ENCODE measurements around the gene BCL2. TPM values are rescaled to one million over a fixed set of nuclear protein-coding genes. Genes with fewer than 3 reads are reported as not detected.

The BCL2 gene
- total RNA-seq, 1 experiment from 2014 or later, result 2.9 TPM

- no peaks in the 10 kb centered on the region for H3K9me3 Mint-ChIP-seq (ENCODE audit: low read depth, unreplicated experiment)
- H3K4me3 Mint-ChIP-seq (ENCODE audit: low read depth, unreplicated experiment), result no peak overlapping the region
- TF ChIP-seq, protein P1, sequence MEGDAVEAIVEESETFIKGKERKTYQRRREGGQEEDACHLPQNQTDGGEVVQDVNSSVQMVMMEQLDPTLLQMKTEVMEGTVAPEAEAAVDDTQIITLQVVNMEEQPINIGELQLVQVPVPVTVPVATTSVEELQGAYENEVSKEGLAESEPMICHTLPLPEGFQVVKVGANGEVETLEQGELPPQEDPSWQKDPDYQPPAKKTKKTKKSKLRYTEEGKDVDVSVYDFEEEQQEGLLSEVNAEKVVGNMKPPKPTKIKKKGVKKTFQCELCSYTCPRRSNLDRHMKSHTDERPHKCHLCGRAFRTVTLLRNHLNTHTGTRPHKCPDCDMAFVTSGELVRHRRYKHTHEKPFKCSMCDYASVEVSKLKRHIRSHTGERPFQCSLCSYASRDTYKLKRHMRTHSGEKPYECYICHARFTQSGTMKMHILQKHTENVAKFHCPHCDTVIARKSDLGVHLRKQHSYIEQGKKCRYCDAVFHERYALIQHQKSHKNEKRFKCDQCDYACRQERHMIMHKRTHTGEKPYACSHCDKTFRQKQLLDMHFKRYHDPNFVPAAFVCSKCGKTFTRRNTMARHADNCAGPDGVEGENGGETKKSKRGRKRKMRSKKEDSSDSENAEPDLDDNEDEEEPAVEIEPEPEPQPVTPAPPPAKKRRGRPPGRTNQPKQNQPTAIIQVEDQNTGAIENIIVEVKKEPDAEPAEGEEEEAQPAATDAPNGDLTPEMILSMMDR (IDR thresholded peaks at IDR 0.05; ENCODE audit: unreplicated experiment), result no peak
- intact Hi-C loops (cut with micrococcal nuclease; ENCODE audit: unreplicated experiment), result no loop called here
- peaks cover 13% of the 10 kb centered on the region for H3K36me3 Mint-ChIP-seq (ENCODE audit: insufficient read depth, unreplicated experiment)
- H3K27ac Mint-ChIP-seq (ENCODE audit: unreplicated experiment), result no peak overlapping the region
- H3K4me1 Mint-ChIP-seq (ENCODE audit: low read depth, unreplicated experiment), result peaks cover 12% of the 10 kb centered on the region
- no peak for DNase-seq
- no TSS peak for BruUV-seq (replicated peaks)
- H3K27me3 Mint-ChIP-seq (ENCODE audit: unreplicated experiment), result no peaks in the 10 kb centered on the region
- CTCF ChIA-PET, result interaction anchor here (0.7 kb wide), 1 partner anchor 183 kb away, joined by 5 read pairs; no protein-coding TSS in a partner anchor
Observed at GRCh38 chr18:63326011-63326410, 6.4 kb upstream of the BCL2 start.

GRCh38 chr18:63325086-63325686 lies 5.6 kb upstream of the BCL2 start:
- no TSS peak for BruUV-seq (replicated peaks)
- H3K4me1 Mint-ChIP-seq (ENCODE audit: low read depth, unreplicated experiment), result peaks cover 12% of the 10 kb centered on the region
- H3K4me3 Mint-ChIP-seq (ENCODE audit: low read depth, unreplicated experiment), result no peak overlapping the region
- peaks cover 14% of the 10 kb centered on the region for H3K36me3 Mint-ChIP-seq (ENCODE audit: insufficient read depth, unreplicated experiment)
- intact Hi-C loops (cut with micrococcal nuclease; ENCODE audit: unreplicated experiment), result no loop called here
- CTCF ChIA-PET, result no interaction called here
- DNase-seq, result no peak
- H3K27ac Mint-ChIP-seq (ENCODE audit: unreplicated experiment), result no peak overlapping the region
- no peaks in the 10 kb centered on the region for H3K27me3 Mint-ChIP-seq (ENCODE audit: unreplicated experiment)
- TF ChIP-seq, protein P1 (IDR thresholded peaks at IDR 0.05; ENCODE audit: unreplicated experiment), result no peak
- H3K9me3 Mint-ChIP-seq (ENCODE audit: low read depth, unreplicated experiment), result no peaks in the 10 kb centered on the region

DNA sequence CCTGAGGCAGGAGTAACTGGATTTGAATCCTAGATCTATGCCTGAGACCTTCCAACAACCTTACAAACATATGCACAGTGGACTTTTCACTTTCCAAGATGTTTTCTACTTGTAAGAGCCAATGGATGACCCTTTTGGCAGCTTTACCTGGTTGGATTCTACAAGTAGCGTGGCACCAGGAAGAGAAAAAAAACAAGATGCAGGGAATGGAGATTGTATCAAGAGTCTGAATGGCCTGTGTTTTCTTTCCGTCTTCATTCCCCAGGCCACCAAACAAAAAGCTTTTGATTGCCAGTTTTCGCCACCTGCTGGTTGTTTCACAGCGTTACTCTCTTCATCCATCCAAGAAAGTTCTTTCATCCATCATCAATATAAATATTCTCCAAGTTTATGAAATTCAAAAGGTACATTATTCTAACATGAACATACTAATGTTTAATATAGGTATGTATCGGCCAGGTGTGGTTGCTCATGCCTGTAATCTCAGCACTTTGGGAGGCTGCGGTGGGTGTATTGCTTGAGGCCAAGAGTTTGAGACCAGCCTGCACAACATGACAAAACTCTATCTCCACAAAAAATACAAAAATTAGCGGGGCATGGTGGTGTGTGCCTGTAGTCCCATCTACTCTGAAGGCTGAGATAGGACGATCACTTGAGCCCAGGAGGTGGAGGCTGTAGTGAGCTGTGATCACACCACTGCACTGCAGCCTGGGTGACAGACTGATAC lies 3.5 kb upstream of the BCL2 start:
- peaks cover 26% of the 10 kb centered on the region for H3K36me3 Mint-ChIP-seq (ENCODE audit: insufficient read depth, unreplicated experiment)
- TF ChIP-seq, protein P1 (IDR thresholded peaks at IDR 0.05; ENCODE audit: unreplicated experiment), result peak; percentile 69
- peaks cover 24% of the 10 kb centered on the region for H3K4me1 Mint-ChIP-seq (ENCODE audit: low read depth, unreplicated experiment)
- no peak overlapping the region for H3K4me3 Mint-ChIP-seq (ENCODE audit: low read depth, unreplicated experiment)
- H3K9me3 Mint-ChIP-seq (ENCODE audit: low read depth, unreplicated experiment), result no peaks in the 10 kb centered on the region
- peak overlapping the region; percentile 38 for H3K27ac Mint-ChIP-seq (ENCODE audit: unreplicated experiment)
- no TSS peak for BruUV-seq (replicated peaks)
- DNase-seq, result peak; percentile 60
- H3K27me3 Mint-ChIP-seq (ENCODE audit: unreplicated experiment), result peaks cover 16% of the 10 kb centered on the region
- intact Hi-C loops (cut with micrococcal nuclease; ENCODE audit: unreplicated experiment), result loop anchor here (1.0 kb wide), 2 partner anchors 192 to 307 kb away; no protein-coding TSS in a partner anchor
- CTCF ChIA-PET, result interaction anchor here (0.7 to 2.9 kb wide), 7 partner anchors 9 to 307 kb away, joined by 3 to 14 read pairs (median 4); no protein-coding TSS in a partner anchor

- intact Hi-C loops (cut with micrococcal nuclease; ENCODE audit: unreplicated experiment), result no loop called here
- Mint-ChIP-seq H3K4me3 (ENCODE audit: low read depth, unreplicated experiment) (no peak overlapping the region), H3K27ac (ENCODE audit: unreplicated experiment) (no peak overlapping the region), H3K4me1 (ENCODE audit: low read depth, unreplicated experiment) (peaks cover 24% of the 10 kb centered on the region), H3K9me3 (ENCODE audit: low read depth, unreplicated experiment) (no peaks in the 10 kb centered on the region), H3K27me3 (ENCODE audit: unreplicated experiment) (peaks cover 24% of the 10 kb centered on the region), H3K36me3 (ENCODE audit: insufficient read depth, unreplicated experiment) (peaks cover 26% of the 10 kb centered on the region)
- BruUV-seq (replicated peaks), result no TSS peak
- TF ChIP-seq, protein P1 (IDR thresholded peaks at IDR 0.05; ENCODE audit: unreplicated experiment), result no peak
- CTCF ChIA-PET, result interaction anchor here (0.8 to 2.9 kb wide), 3 partner anchors 11 to 306 kb away, joined by 4 to 14 read pairs (median 4); no protein-coding TSS in a partner anchor
- DNase-seq, result no peak
Observed at GRCh38 chr18:63322206-63322605, 2.6 kb upstream of the BCL2 start.

Data from Calu3 (cell line).